SK-N-SH (cell line): ENCODE results near the gene CDC42BPG.

Source experiments
- CTCF ChIP-seq: fragments of 200-600 bp; sonication (generic); IDR thresholded peaks from 2 replicates; pipeline ENCODE4 v1.6.1; 2017; ENCODE audit warnings: antibody characterized with exemption, mild to moderate bottlenecking, moderate library complexity
- EZH2phosphoT487 ChIP-seq: fragments of 200-600 bp; sonication (generic); IDR thresholded peaks from 2 replicates; pipeline ENCODE4 v1.6.1; 2017; ENCODE audit warnings: low read depth, mixed run types, mild to moderate bottlenecking, antibody characterized with exemption, moderate library complexity, borderline replicate concordance
- NRF1 ChIP-seq: IDR thresholded peaks from 2 replicates; pipeline ENCODE4 v1.6.1; 2012; ENCODE audit warnings: low read depth, mild to moderate bottlenecking, low read length
- POLR2AphosphoS5 ChIP-seq: IDR thresholded peaks from 2 replicates; pipeline ENCODE4 v1.6.1; 2012; ENCODE audit warnings: low read depth, low read length
- REST ChIP-seq: IDR thresholded peaks from 2 replicates; pipeline ENCODE4 v1.6.1; 2012; ENCODE audit warnings: mild to moderate bottlenecking, low read depth, low read length, moderate library complexity
- SIN3A ChIP-seq: IDR thresholded peaks from 2 replicates; pipeline ENCODE4 v1.6.1; 2012; ENCODE audit warnings: low read depth, mild to moderate bottlenecking, low read length, moderate library complexity, borderline replicate concordance
- TAF1 ChIP-seq: IDR thresholded peaks from 2 replicates; pipeline ENCODE4 v1.6.1; 2012; ENCODE audit warnings: low read depth, mild to moderate bottlenecking, low read length, moderate library complexity, borderline replicate concordance
- TF ChIP-seq, protein P1 (sequence below): IDR thresholded peaks from 2 replicates; pipeline ENCODE4; 2012

DNA sequence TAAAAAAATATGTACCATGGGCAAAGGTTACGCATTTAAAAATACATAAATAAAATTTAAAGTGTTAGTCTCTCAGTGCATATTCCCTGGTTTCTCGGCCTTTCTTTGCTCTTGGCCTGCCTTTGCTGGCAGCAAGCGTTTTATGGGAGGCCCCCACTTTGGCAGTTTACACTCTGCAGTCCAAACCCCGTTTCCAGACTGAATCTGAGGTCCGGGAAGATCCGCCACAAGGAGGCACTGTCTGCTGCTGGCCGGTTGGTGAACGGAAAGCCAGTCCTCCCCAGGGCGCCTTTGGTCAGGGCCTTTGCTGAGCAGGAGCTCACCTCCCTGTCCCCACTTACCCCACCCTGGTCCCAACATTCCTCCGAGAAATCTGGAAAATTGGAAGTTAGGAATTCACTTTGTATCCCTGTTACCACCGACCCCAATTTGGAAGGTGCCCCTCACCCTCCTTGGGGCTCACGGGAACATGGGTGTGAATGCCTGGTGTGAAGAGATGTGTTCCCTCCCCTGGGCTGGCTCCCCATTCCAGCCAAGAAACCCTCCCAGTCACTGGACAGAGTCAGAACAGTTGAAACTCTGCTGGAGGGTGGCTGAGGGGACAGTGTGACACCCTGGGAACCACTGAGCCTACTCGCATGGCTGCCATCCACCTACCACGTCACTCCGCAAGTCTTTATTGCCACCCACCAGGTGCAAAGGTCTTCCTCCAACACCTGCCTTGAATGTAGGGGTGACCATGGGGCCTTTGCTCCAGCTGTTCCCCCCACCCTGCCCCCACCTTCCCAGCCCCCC is 56.7 kb downstream of the CDC42BPG start:
- TF ChIP-seq CTCF (peak; percentile 80), SIN3A (no peak), POLR2AphosphoS5 (no peak; the same call in 1 of the 2 replicates), TAF1 (no peak), NRF1 (no peak), EZH2phosphoT487 (no peak), REST (no peak)
- TF ChIP-seq, protein P1, sequence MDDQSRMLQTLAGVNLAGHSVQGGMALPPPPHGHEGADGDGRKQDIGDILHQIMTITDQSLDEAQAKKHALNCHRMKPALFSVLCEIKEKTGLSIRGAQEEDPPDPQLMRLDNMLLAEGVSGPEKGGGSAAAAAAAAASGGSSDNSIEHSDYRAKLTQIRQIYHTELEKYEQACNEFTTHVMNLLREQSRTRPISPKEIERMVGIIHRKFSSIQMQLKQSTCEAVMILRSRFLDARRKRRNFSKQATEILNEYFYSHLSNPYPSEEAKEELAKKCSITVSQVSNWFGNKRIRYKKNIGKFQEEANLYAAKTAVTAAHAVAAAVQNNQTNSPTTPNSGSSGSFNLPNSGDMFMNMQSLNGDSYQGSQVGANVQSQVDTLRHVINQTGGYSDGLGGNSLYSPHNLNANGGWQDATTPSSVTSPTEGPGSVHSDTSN: no peak
